Stimulated activated CD4-positive, alpha-beta T cell treated with anti-CD3 and anti-CD28 coated beads, Interleukin-12 subunit alpha, Interleukin-12 subunit beta, amount 100 ng/mL, for 24 hours (primary cell): ENCODE data around the gene THOC3.
"Not testable (repeated sequence)": the region's sequence is repeated elsewhere in the genome, so short reads cannot be mapped to it uniquely, and the experiment has no call there.

Source experiments
- DNase-seq, 2 experiments: peaks; one replicate each; pipeline ENCODE4 v3.0.0-alpha.2; 2020; ENCODE audit warnings: low read depth in 2 of 2

THOC3 gene

GRCh38 chr5:175940632-175941031 is 27.5 kb downstream of the THOC3 start:
- DNase-seq: not testable (repeated sequence)

DNA sequence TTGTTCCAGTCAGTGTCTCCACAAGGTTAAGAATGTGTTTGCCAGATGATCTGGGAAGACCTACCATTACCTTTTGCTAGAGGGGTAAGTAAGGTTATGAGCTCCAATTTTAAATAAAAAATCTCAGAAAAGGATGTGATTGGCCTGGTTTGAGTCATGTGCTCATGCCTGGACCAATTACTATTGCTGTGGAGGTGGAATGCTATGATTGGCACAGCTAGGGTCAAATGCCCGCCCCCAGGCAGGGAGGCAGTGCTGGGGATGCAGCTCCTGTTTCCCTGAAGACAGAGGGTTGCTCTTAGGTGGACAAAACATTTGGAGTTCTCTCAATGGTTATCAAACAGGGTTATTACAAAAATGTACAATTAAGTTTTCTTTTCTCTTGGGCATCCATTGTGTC is 29.6 kb downstream of the THOC3 start:
- DNase-seq: not testable (repeated sequence)

- DNase-seq: not testable (repeated sequence)
These were observed 39.4 kb downstream of the THOC3 start for GRCh38 chr5:175928752-175929151.

- DNase-seq: not testable (repeated sequence)
These were observed 43.0 kb downstream of the THOC3 start for GRCh38 chr5:175925106-175925505.

DNA sequence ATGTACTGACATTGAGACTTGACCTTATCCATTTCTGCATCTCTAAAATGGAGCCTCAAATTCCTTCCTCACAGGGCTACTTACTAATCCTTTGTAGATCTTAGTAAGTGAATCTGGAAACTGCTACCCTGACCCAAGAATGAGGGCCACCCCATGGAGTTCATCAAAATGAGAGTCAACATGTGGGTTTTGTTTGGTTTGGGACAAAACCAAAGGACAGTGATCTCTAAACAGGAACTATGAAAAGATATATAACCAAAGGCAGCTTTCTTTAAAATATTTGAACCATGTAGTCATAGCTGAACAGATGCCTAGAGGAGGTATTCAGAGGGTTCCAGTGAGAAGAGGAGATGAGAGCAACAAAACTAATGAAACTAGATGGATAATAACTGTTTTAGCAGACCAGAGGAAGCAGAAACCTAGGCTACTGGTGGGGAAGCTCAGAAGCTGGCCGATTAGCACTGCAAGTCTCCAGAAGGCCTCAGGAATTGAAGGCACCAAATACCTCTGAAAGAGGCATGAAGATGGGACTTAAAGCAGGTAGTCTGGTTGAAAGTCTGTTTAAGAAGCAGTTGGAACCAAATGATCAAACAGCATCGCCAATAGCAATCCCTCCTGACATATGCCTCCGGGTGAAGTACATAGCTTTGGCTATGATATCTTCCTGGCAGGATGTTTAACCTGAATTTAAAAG is 45.8 kb downstream of the THOC3 start:
- DNase-seq: no peak

GRCh38 chr5:175921061-175921730 is 46.9 kb downstream of the THOC3 start:
- DNase-seq: no peak

DNA sequence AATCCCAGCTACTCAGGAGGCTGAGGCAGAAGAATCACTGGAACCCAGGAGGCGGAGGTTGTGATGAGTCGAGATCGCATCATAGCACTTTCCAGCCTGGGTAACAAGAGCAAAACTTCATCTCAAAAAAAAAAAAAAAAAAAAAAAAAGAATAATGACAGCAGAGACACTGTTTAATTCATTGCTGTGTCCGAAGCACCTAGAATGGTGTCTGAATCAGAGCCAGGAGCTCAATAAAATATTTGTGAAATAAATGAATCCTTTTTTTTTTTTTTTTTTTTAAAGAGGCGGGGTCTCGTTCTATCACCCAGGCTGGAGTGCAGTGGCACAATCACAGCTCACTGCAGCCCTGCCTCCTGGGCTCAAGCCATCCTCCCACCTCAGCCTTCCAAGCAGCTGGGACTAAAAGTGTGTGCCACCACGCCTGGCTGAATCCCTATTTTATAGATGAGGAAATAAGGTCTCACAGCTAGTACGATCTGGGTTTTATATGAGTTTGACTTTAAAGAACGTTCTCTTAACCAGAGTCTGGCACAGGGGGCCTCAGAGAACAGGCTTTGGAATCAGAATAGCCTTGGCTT is 47.8 kb downstream of the THOC3 start:
- DNase-seq: no peak

DNA sequence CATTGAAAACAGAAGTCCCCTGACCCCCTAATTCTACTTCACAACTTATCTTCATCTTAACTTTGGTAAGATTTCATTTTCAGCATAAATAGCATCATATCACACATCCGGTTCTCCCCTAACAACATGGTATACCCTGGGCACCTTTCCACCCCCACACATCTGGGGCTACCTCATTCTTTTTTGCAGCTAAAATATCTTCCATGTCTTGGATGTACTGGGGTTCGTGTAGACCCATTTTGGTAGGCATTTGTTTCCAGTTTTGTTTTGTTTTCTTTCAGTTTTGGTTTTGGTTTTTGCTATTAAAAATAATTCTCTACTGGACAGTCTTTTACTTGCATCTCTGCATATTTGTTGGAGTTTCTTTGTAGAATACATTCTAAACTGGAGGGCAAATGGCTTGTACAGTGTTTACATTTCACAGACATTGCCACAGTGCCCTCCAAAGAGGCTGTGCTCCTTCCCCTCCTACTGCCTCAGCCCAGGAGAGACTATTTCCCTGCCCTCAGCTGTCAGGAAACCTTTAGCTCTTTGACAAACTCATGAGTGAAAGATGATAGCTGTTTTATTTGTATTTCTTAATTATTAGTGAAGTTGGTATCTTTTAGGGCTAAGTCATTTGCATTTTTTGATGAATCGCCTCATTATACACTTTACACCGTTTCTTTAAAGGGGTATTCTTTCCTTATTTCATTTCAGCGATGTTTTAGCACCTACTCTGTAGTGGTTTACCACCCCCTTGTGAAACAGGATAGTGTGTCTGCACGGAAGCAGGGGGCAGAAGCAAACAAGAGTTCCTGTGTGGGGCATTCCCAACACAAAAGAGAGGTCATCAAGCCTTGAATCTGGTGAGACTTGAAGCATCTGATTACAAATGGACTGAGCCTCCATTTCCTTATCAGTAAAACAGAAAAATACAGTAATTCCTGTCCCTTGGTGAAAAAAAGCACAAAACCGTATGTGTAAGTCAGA is 52.8 kb downstream of the THOC3 start:
- not testable (repeated sequence) for DNase-seq

GRCh38 chr5:175913835-175914672 is 54.1 kb downstream of the THOC3 start:
- not testable (repeated sequence) for DNase-seq

DNA sequence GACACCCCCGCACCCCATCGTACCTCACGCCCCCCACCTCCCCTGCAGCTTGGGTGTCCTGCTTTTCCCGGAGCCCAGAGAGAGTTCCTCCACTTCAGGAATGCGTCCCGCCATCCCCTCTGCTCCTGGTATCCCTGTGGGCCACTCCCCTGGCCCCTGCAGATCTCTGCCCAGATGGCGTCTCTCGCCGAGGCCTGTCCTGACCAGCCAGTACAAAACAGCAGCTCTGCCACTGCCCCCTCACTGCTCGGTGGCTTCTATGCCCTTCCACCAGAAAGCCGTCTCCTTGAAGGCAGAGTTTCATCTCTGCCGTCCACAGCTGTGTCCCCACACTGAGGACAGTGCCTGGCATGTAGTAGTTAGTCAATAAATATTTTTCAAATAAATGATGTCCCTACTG is 58.0 kb downstream of the THOC3 start:
- DNase-seq: not testable (repeated sequence)
